HEK293 (cell line): Measurements from ENCODE around the gene ABCB11.

ENCODE experiments used
- BCL11B ChIP-seq: fragments of 450-650 bp; formaldehyde crosslinking; IDR thresholded peaks from 2 replicates; pipeline ENCODE4 v1.5.1; 2016; ENCODE audit warnings: low read depth, missing biosample characterization, missing genetic modification characterization
- GFI1B ChIP-seq: fragments of 450-650 bp; formaldehyde crosslinking; IDR thresholded peaks from 2 replicates; pipeline ENCODE4 v1.5.1; 2016; ENCODE audit warnings: missing biosample characterization, missing genetic modification characterization
- GLIS1 ChIP-seq: fragments of 450-650 bp; formaldehyde crosslinking; IDR thresholded peaks from 2 replicates; pipeline ENCODE4 v1.5.1; 2016; ENCODE audit warnings: missing biosample characterization, missing genetic modification characterization
- HOXA7 ChIP-seq: sonication (generic); formaldehyde crosslinking; IDR thresholded peaks from 2 replicates; pipeline ENCODE4 v1.8.1; 2022; ENCODE audit warnings: missing genetic modification reagents, borderline replicate concordance
- KLF16 ChIP-seq: fragments of 450-650 bp; formaldehyde crosslinking; IDR thresholded peaks from 2 replicates; pipeline ENCODE4 v1.5.1; 2017; ENCODE audit warnings: missing biosample characterization, missing genetic modification characterization
- MEIS1 ChIP-seq: sonication (generic); formaldehyde crosslinking; IDR thresholded peaks from 2 replicates; pipeline ENCODE4 v1.8.1; 2022; ENCODE audit warnings: missing genetic modification reagents, mild to moderate bottlenecking, borderline replicate concordance
- MYNN ChIP-seq: fragments of 450-650 bp; formaldehyde crosslinking; IDR thresholded peaks from 2 replicates; pipeline ENCODE4 v1.5.1; 2016; ENCODE audit warnings: missing biosample characterization, missing genetic modification characterization, borderline replicate concordance
- RBAK ChIP-seq: fragments of 450-650 bp; formaldehyde crosslinking; IDR thresholded peaks from 2 replicates; pipeline ENCODE4 v1.5.1; 2016; ENCODE audit warnings: missing biosample characterization, missing genetic modification characterization
- TSHZ1 ChIP-seq: fragments of 450-650 bp; formaldehyde crosslinking; IDR thresholded peaks from 2 replicates; pipeline ENCODE4 v1.5.1; 2016; ENCODE audit warnings: missing biosample characterization, missing genetic modification characterization, borderline replicate concordance
- WT1 ChIP-seq: fragments of 450-650 bp; formaldehyde crosslinking; IDR thresholded peaks from 2 replicates; pipeline ENCODE4 v1.5.1; 2016; ENCODE audit warnings: missing biosample characterization, missing genetic modification characterization
- ZBTB49 ChIP-seq: fragments of 450-650 bp; formaldehyde crosslinking; IDR thresholded peaks from 2 replicates; pipeline ENCODE4 v1.5.1; 2016; ENCODE audit warnings: missing biosample characterization, missing genetic modification characterization, low read depth
- ZFP37 ChIP-seq: fragments of 450-650 bp; formaldehyde crosslinking; IDR thresholded peaks from 2 replicates; pipeline ENCODE4 v1.5.1; 2016; ENCODE audit warnings: missing biosample characterization, missing genetic modification characterization
- ZFP41 ChIP-seq: fragments of 450-650 bp; formaldehyde crosslinking; IDR thresholded peaks from 2 replicates; pipeline ENCODE4 v1.5.1; 2016; ENCODE audit warnings: missing biosample characterization, missing genetic modification characterization, borderline replicate concordance
- ZNF140 ChIP-seq: fragments of 450-650 bp; formaldehyde crosslinking; IDR thresholded peaks from 2 replicates; pipeline ENCODE4 v1.5.1; 2016; ENCODE audit warnings: missing biosample characterization, missing genetic modification characterization
- ZNF18 ChIP-seq: fragments of 450-650 bp; formaldehyde crosslinking; IDR thresholded peaks from 2 replicates; pipeline ENCODE4 v1.5.1; 2016; ENCODE audit warnings: missing biosample characterization, missing genetic modification characterization
- ZNF221 ChIP-seq: fragments of 450-650 bp; formaldehyde crosslinking; IDR thresholded peaks from 2 replicates; pipeline ENCODE4 v1.5.1; 2017; ENCODE audit warnings: missing biosample characterization, missing genetic modification characterization, borderline replicate concordance
- ZNF311 ChIP-seq: fragments of 450-650 bp; formaldehyde crosslinking; IDR thresholded peaks from 2 replicates; pipeline ENCODE4 v1.5.1; 2017; ENCODE audit warnings: missing biosample characterization, missing genetic modification characterization, borderline replicate concordance
- ZNF423 ChIP-seq: fragments of 450-650 bp; formaldehyde crosslinking; IDR thresholded peaks from 2 replicates; pipeline ENCODE4 v1.5.1; 2016; ENCODE audit warnings: missing biosample characterization, missing genetic modification characterization
- ZNF488 ChIP-seq: fragments of 450-650 bp; formaldehyde crosslinking; IDR thresholded peaks from 2 replicates; pipeline ENCODE4 v1.5.1; 2016; ENCODE audit warnings: missing biosample characterization, missing genetic modification characterization
- ZNF518A ChIP-seq: fragments of 450-650 bp; formaldehyde crosslinking; conservative IDR thresholded peaks from 2 replicates; pipeline ENCODE4 v1.5.1; 2016; ENCODE audit warnings: low read depth, missing biosample characterization, missing genetic modification characterization
- ZNF544 ChIP-seq: fragments of 450-650 bp; formaldehyde crosslinking; IDR thresholded peaks from 2 replicates; pipeline ENCODE4 v1.5.0; 2017; ENCODE audit warnings: missing biosample characterization, missing genetic modification characterization
- ZNF560 ChIP-seq: fragments of 450-650 bp; formaldehyde crosslinking; IDR thresholded peaks from 2 replicates; pipeline ENCODE4 v1.5.1; 2017; ENCODE audit warnings: missing biosample characterization, missing genetic modification characterization, borderline replicate concordance
- ZNF76 ChIP-seq: fragments of 450-650 bp; formaldehyde crosslinking; IDR thresholded peaks from 2 replicates; pipeline ENCODE4; 2016; ENCODE audit warnings: low read depth, missing biosample characterization, missing genetic modification characterization, borderline replicate concordance
- ZNF776 ChIP-seq: fragments of 450-650 bp; formaldehyde crosslinking; IDR thresholded peaks from 2 replicates; pipeline ENCODE4 v1.5.0; 2017; ENCODE audit warnings: missing biosample characterization, missing genetic modification characterization, borderline replicate concordance
- ZNF777 ChIP-seq: fragments of 450-650 bp; formaldehyde crosslinking; IDR thresholded peaks from 2 replicates; pipeline ENCODE4 v1.5.1; 2017; ENCODE audit warnings: missing biosample characterization, missing genetic modification characterization, borderline replicate concordance
- ZXDB ChIP-seq: fragments of 450-650 bp; formaldehyde crosslinking; IDR thresholded peaks from 2 replicates; pipeline ENCODE4 v1.5.1; 2016; ENCODE audit warnings: missing biosample characterization, missing genetic modification characterization

The ABCB11 gene

GRCh38 chr2:168890006-168890782, 140.9 kb downstream of the ABCB11 start, which contains the start of gene SPC25 (continued):
- TF ChIP-seq WT1 (tag by site-specific recombination) (no peak), ZNF560 (tag by site-specific recombination) (no peak), BCL11B (tag by site-specific recombination) (no peak), ZFP37 (tag by site-specific recombination) (peak; percentile 68; the same call in 1 of the 2 replicates), GFI1B (no peak), MYNN (tag by site-specific recombination) (no peak), HOXA7 (CRISPR knock-in tag) (no peak), ZFP41 (tag by site-specific recombination) (no peak), ZBTB49 (no peak), ZNF518A (tag by site-specific recombination) (peak; percentile 46), RBAK (tag by site-specific recombination) (no peak), ZNF544 (tag by site-specific recombination) (no peak), ZNF18 (tag by site-specific recombination) (no peak), ZNF311 (tag by site-specific recombination) (no peak), ZNF488 (tag by site-specific recombination) (no peak), ZXDB (tag by site-specific recombination) (peak; percentile 95), ZNF776 (tag by site-specific recombination) (no peak), ZNF76 (tag by site-specific recombination) (peak; percentile 96), ZNF140 (no peak), MEIS1 (CRISPR knock-in tag) (no peak), ZNF777 (tag by site-specific recombination) (no peak), GLIS1 (tag by site-specific recombination) (peak; percentile 66), ZNF221 (no peak), TSHZ1 (tag by site-specific recombination) (no peak), KLF16 (tag by site-specific recombination) (0 out of 2 replicates have a peak, but pooled peaks have one; percentile 41), ZNF423 (tag by site-specific recombination) (no peak)
